Neuron (in vitro differentiated cells): ENCODE results near the gene BACH1.
A peak's percentile ranks its signal among the peaks of the same experiment; 100 is the strongest.
"Not testable (repeated sequence)": the region's sequence is repeated elsewhere in the genome, so short reads cannot be mapped to it uniquely, and the experiment has no call there.

ENCODE experiments used
- H2AFZ ChIP-seq: one replicate; pipeline ENCODE4 v1.6.1; 2013; ENCODE audit warnings: low read depth, mild to moderate bottlenecking, inconsistent platforms, low read length, moderate library complexity
- H3K27me3 ChIP-seq: one replicate; pipeline ENCODE4 v1.6.1; 2013; ENCODE audit warnings: low read length; ENCODE audit not compliant: insufficient read depth
- H3K36me3 ChIP-seq: one replicate; pipeline ENCODE4 v1.6.1; 2013; ENCODE audit warnings: low read length; ENCODE audit not compliant: insufficient read depth
- H3K4me1 ChIP-seq: one replicate; pipeline ENCODE4 v1.6.1; 2013; ENCODE audit warnings: low read length; ENCODE audit not compliant: insufficient read depth
- H3K4me3 ChIP-seq: 2 replicates; pipeline ENCODE4 v1.5.1; 2013; ENCODE audit warnings: mild to moderate bottlenecking, low read length, moderate library complexity
- H3K9me3 ChIP-seq: one replicate; pipeline ENCODE4 v1.6.1; 2013; ENCODE audit warnings: low read length

BACH1 gene

DNA sequence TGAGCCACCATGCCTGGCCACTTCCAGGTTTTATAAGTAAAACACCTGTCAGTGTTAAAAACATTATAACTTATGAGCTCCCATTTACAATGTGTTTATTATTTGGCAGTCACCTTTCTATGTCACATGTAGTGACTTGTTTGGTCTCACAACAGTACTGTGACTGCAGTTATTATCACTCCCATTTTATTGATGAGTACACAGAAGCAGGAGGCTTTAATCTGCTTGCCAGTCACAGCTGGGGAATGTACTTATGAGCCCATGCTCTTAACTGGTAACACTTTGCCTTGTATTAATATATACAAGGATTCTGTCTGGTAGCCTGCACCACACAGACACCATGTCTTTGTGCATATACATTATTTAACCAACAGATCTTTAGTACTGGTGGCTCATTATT is 31.1 kb upstream of the BACH1 start:
- no peaks in the 10 kb centered on the region for H3K27me3 ChIP-seq
- no peaks in the 10 kb centered on the region for H3K4me1 ChIP-seq
- H2AFZ ChIP-seq: no peak overlapping the region
- no peak overlapping the region for H3K4me3 ChIP-seq
- no peaks in the 10 kb centered on the region for H3K36me3 ChIP-seq
- H3K9me3 ChIP-seq: no peaks in the 10 kb centered on the region

GRCh38 chr21:29271927-29272333 is 26.8 kb upstream of the BACH1 start:
- H3K4me3 ChIP-seq: no peak overlapping the region
- H3K4me1 ChIP-seq: no peaks in the 10 kb centered on the region
- no peaks in the 10 kb centered on the region for H3K27me3 ChIP-seq

GRCh38 chr21:29277442-29277841 is 21.3 kb upstream of the BACH1 start:
- Histone ChIP-seq H3K27me3 (no peaks in the 10 kb centered on the region), H3K9me3 (no peaks in the 10 kb centered on the region), H3K36me3 (no peaks in the 10 kb centered on the region), H2AFZ (no peak overlapping the region), H3K4me3 (no peak overlapping the region), H3K4me1 (no peaks in the 10 kb centered on the region)

More at GRCh38 chr21:29271927-29272333, 26.8 kb upstream of the BACH1 start:
- H3K9me3 ChIP-seq: no peaks in the 10 kb centered on the region
- H3K36me3 ChIP-seq: no peaks in the 10 kb centered on the region
- H2AFZ ChIP-seq: no peak overlapping the region

- Histone ChIP-seq H3K27me3 (no peaks in the 10 kb centered on the region), H3K4me3 (no peak overlapping the region), H2AFZ (no peak overlapping the region), H3K36me3 (no peaks in the 10 kb centered on the region), H3K9me3 (no peaks in the 10 kb centered on the region), H3K4me1 (no peaks in the 10 kb centered on the region)
These were observed 19.2 kb upstream of the BACH1 start for GRCh38 chr21:29279558-29279957.

DNA sequence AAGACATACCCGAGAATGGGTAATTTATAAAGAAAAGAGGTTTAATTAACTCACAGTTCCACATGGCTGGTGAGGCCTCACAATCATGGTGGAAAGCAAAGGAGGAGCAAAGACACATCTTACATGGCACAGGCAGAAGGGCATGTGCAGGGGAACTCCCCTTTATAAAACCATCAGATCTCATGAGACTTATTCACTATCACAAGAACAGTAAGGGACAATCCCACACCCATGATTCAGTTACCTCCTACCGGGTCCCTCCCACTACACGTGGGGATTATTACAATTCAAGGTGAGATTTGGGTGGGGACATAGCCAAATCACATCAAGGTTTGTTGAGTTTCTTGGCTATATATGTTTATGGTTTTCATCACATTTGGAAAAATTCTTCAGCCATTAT is 16.9 kb upstream of the BACH1 start:
- H3K4me1 ChIP-seq, H3K9me3 ChIP-seq, H3K4me3 ChIP-seq, H2AFZ ChIP-seq, H3K36me3 ChIP-seq, H3K27me3 ChIP-seq: not testable (repeated sequence)

DNA sequence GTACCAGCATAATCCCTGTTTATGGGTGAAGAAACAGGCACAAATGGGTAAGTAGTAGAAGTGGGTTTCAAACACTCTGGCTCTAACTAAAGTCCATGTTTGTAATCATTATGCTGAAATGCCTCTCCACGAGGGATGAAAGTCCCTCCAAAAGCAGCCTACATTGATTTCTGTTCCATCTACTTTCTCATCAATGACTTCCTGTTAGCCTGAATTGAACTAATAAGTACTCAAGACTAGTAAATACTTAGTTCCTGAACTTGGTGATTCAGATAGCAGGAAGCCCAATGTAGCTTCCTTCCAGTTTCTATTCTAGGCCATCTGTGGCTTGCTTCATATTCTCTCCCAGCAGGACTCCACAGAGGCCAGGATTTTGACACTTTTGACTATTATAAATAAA is 11.3 kb upstream of the BACH1 start:
- Histone ChIP-seq H3K36me3 (no peaks in the 10 kb centered on the region), H3K27me3 (no peaks in the 10 kb centered on the region), H3K9me3 (no peaks in the 10 kb centered on the region), H2AFZ (no peak overlapping the region), H3K4me1 (no peaks in the 10 kb centered on the region), H3K4me3 (no peak overlapping the region)

DNA sequence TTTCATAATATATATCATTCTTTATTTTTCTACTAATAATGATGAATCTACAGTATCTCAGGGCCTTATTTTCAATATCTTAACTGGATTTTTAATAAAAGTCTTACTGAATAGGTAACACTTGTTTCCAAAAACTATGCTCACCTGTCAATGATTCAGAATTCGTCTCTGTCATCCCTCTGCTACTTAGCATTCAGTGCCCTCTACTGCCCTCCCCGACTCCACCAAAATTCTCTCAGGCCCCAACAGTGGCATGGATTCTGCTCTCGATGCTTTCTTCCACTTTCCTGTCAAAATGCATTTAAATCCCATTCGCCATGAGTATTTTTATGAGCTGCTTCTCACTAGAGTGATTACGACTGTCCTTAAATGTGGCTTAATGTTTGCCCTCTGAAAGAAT is 10.5 kb upstream of the BACH1 start:
- H3K4me1 ChIP-seq: no peaks in the 10 kb centered on the region
- no peaks in the 10 kb centered on the region for H3K27me3 ChIP-seq

DNA sequence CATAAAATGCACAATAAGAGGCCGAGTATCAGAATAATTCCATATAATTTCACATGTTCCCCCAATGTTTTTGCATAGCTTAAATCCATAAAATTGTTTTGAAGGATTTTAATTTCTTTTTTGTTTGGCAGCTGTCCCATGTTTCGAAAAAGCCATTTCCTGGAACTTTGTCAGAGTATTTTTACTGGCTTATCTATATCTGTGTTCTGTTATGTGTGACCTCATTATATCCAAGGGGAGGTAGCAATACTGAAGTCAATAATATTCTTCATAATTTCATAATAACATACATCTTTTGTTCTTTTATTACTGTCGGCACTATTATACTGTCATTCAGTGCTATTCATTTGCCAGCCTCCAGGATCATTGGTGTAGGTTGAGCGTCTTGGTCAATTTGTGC is 9.4 kb upstream of the BACH1 start:
- H3K27me3 ChIP-seq: no peaks in the 10 kb centered on the region
- H3K36me3 ChIP-seq: no peaks in the 10 kb centered on the region

More for the DNA sequence above, 10.5 kb upstream of the BACH1 start:
- Histone ChIP-seq H3K9me3 (no peaks in the 10 kb centered on the region), H3K36me3 (no peaks in the 10 kb centered on the region), H2AFZ (no peak overlapping the region), H3K4me3 (no peak overlapping the region)

GRCh38 chr21:29290240-29290639 is 8.5 kb upstream of the BACH1 start:
- H3K4me3 ChIP-seq: no peak overlapping the region
- no peaks in the 10 kb centered on the region for H3K36me3 ChIP-seq
- H3K4me1 ChIP-seq: no peaks in the 10 kb centered on the region
- no peaks in the 10 kb centered on the region for H3K27me3 ChIP-seq
- H3K9me3 ChIP-seq: no peaks in the 10 kb centered on the region
- no peak overlapping the region for H2AFZ ChIP-seq

More for the DNA sequence above, 9.4 kb upstream of the BACH1 start:
- Histone ChIP-seq H3K4me1 (no peaks in the 10 kb centered on the region), H3K9me3 (no peaks in the 10 kb centered on the region), H2AFZ (no peak overlapping the region), H3K4me3 (no peak overlapping the region)

- Histone ChIP-seq H3K36me3 (no peaks in the 10 kb centered on the region), H3K27me3 (no peaks in the 10 kb centered on the region), H3K4me3 (no peak overlapping the region), H2AFZ (no peak overlapping the region), H3K4me1 (no peaks in the 10 kb centered on the region), H3K9me3 (no peaks in the 10 kb centered on the region)
These were observed 5.2 kb upstream of the BACH1 start for GRCh38 chr21:29293495-29293894.

- Histone ChIP-seq H2AFZ (no peak overlapping the region), H3K9me3 (no peaks in the 10 kb centered on the region), H3K27me3 (no peaks in the 10 kb centered on the region), H3K4me1 (peaks cover under 1% of the 10 kb centered on the region), H3K4me3 (no peak overlapping the region), H3K36me3 (no peaks in the 10 kb centered on the region)
These were observed 3.6 kb upstream of the BACH1 start for GRCh38 chr21:29295066-29295650.

GRCh38 chr21:29296446-29296845 is 2.3 kb upstream of the BACH1 start:
- no peaks in the 10 kb centered on the region for H3K27me3 ChIP-seq
- H3K9me3 ChIP-seq: no peaks in the 10 kb centered on the region
- H2AFZ ChIP-seq: no peak overlapping the region
- H3K4me3 ChIP-seq: no peak overlapping the region
- peaks cover 13% of the 10 kb centered on the region for H3K4me1 ChIP-seq
- H3K36me3 ChIP-seq: no peaks in the 10 kb centered on the region

DNA sequence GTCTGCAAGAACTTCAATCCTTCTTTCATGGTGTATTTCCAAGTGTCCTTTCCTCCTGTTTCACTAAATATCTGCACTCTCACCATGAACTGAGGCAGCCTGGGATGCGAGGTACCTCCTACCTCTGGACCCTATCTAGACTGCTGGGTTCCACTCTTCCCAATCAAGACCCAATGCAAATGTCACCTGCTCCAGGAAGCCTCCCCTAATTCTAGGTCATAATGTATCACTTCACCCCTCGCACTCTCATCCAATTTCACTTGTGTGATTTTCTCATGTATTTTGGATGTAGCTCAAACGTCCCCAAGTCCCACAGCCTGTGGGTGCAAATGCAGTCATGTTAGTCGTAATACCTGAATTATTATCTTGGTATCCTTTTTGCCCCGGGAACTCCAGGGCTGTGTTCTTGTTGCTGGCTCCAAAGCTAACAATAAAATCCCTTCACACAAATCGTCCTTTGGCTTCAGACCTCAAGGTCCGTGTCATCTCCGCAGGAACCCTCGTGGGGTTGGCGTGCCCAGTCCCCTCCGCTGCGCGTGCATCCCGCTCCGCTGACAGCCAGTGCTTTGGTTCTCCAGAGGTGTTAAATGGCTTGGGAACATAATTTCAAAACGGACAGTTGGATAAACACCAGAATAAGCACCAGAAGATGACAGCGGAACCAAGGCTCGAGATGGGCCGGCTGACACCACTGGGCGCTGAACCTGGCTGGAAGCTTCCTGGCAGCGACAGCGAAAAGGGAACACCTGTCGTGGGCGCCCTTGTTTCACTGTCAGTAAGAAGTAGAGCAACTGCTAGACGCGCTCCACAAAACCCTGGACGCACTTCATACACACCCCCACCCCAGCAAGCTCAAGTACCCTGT is 1.0 kb upstream of the BACH1 start:
- H2AFZ ChIP-seq: peak overlapping the region; percentile 85
- H3K27me3 ChIP-seq: no peaks in the 10 kb centered on the region
- peaks cover 15% of the 10 kb centered on the region for H3K4me1 ChIP-seq
- H3K9me3 ChIP-seq: no peaks in the 10 kb centered on the region
- no peaks in the 10 kb centered on the region for H3K36me3 ChIP-seq
- peak overlapping the region; percentile 39 for H3K4me3 ChIP-seq
